Stimulated activated CD4-positive, alpha-beta T cell treated with anti-CD3 and anti-CD28 coated beads, Interleukin-2, amount 100 ng/mL, for 48 hours (primary cell): ENCODE measurements around the gene CLMP.

Source experiments
- DNase-seq, 2 donors: peaks; one replicate each; pipeline ENCODE4 v3.0.0-alpha.2; 2020

Gene CLMP

DNA sequence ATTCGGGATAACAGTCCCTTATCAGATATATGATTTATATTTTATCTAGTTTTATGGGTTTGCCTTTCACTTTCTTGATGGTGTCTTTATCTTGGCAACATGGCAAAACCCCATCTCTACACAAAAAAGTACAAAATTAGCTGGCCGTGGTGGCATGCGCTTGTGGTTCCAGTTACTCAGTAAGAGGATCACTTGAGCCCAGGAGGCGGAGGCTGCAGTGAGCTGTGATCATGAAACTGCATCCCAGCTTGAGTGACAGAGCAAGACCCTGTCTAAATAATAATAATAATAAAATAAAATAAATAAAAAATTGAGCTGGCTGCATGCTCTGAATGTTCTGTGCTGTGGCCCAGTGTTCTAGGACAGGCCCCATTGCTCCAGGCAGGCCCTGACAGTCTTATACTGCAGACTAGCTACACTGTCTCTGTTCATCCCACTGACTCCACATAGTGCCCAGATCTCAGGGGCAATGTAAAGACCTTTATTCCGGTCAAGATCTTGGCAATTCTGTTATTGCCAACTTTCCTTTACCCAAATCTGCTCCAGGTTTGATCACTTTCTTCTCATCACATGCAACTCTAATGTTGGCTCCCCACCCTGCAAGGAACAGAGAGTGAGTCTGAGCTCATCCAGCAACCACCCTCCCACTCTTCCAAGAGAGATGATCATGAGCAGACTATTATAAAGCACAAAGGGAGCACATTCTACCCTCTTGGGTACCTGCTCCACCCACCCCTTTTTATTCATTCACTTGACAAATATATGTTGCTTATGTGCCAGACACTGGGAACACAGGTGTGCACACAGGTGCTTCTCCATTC, 141.9 kb downstream of the CLMP start:
- no peak for DNase-seq

DNA sequence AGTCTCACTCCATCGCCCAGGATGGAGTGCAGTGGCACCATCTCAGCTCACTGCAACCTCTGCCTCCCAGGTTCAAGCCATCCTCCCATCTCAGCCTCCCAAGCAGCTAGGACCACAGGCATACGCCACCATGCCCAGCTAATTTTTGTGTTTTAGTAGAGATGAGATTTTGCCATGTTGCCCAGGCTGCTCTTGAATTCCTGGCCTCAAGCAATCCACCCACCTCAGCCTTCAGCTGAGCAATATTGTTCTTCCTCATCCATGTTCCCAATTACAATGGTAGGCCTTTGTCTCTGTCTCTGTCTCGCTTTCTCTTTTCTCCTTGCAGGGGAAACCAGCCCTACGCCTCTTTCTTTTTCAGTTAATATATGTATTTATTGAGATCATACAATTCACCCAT, 143.4 kb downstream of the CLMP start:
- DNase-seq, result no peak

DNA sequence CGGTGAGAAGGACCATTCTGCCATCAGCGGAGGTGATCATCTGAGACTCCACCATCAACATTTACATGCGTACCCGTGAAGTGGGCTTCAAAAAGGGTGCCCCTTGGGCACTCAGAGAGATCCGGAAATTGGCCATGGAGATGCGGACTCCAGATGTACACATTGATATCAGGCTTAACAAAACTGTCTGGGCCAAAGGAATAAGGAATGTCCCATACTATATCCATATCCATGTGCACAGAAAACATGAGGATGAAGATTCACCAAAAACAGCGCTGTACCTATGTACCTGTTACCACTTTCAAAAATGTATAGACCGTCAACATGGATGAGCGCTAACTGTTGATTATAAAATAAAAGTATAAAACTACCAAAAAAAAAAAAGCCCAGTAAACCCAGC, 143.9 kb downstream of the CLMP start:
- no peak for DNase-seq

DNA sequence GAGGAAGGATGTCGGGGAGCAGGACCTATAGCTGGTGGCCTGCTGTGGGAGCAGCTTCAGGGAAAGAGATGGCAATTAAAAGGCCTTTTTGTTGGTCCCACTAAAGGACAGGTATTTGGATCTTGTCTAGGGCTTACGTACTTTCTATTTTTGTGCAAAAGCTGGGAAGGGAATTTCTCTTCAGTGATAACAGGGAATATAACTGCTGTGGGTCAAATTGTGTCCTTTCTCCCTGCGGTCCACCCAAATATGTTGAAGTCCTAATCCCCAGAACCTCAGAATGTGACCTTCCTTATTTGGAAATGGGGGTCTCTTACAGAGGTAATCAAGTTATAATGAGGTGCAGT, 147.1 kb downstream of the CLMP start:
- DNase-seq, result no peak

DNA sequence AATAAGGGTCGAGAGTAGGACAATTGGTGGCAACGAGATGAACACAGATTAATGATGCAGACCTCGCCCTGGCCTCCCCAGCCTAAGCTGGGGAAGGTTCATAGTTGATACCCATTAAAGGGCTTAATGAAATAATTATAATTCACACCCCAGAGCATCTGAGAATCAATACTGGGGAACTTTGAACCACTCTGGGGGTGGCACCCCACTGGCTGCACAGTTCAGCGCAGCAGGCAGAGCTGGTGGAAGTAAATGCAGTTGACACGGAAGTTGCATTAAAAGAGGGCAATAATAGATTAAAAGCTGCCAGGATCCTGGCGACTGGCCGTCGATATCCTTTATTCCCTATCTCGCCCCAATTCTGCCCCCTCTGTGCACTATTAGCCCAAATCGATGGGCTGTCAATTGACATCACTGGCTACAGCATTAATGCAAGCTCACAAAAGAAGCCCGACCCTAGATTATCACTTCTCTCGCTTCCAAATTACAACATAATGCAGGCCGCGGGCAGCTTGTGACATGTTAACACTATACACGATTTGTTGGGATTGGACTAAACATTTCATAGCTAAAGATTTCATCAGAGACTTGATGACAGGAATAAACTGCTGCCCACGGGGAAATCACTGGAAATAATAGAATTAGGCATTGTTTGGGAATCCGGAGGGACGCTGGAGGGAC, 147.6 kb downstream of the CLMP start:
- DNase-seq, result no peak

DNA sequence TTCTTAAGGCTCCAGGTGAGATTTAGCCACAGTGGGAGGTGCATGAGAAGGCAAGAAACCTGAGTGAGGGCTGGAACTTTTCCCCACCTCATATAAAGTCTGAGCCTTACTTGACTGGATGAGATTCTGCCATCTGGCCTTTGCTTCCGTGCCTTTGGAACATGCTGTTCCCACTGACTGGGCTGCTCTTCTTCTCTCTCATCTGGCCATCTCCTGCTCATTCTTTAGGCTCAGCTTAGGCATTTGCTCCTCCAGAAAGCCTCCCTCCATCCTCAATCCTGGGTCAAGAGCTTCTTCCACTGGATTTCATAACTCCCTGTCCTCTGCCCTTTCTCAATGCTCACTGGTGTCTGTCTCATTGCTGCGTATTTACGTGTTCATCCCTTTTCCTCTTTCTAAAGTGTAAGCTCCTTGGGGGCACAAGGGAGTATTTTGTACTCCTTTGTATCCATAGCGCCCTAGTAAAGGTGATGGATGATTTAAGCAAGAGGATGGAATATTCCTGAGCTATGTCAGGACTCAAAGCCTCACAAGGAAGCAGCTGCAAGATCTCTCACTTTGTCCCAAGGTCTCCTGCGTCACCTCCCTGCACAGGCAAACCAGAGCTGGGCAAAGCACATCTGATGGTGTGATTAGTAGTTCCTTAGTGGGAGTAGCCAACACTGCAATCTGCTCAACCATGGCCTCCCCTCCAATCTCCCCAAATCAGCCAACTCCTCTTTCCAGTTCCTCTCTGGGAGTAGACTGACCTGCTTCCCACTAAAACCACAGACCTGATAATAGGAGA, 148.4 kb downstream of the CLMP start:
- DNase-seq, result no peak

DNA sequence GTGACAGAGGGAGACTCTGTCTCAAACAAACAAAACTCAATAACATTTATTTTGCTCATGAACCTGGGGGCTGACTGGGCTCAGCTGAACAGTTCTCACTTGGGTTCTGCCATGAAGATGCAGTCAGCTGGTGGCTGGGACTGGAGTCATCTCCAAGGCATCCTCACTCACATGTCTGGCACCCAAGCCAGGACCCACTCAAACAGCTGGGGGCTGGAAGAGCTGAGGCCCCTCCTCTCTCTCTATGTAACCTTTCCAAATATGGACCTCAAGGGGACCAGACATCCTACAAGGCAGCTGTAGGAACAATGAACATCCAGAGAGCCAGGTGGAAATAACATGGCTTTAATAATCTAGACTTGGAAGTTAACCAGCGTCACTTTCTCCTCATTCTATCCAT, 149.9 kb downstream of the CLMP start:
- DNase-seq, result no peak

DNA sequence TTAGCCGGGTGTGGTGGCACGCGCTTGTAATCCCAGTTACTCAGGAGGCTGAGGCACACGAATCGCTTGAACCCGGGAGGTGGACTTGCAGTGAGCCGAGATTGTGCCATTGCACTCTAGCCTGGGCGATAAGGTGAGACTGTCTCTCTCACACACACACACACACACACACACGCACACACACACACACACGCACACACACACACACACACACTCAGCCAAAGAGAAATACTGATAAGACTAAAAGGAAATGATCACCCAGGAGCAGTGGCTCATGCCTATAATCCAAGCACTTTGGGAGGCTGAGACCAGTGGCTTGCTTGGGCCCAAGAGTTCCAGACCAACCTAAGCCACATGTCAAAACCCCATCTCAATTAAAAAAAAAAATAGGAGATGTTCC, 153.9 kb downstream of the CLMP start:
- no peak for DNase-seq

DNA sequence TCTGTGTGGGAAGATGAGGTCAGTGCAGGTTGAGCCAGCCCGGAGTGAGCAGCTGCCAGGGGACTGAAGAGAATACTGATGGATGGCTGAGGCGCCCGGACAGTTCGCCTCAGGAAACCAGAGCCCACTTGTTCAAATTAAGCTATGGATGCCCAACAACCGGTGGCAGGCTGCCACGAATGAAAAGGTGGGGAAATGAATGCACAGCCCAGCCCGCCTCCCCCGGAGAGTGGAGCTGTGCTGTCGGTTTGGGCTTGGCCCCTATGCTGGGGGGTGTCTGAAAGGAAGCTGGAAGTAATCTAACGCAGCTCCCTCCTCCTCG, 155.0 kb downstream of the CLMP start:
- DNase-seq, result no peak

DNA sequence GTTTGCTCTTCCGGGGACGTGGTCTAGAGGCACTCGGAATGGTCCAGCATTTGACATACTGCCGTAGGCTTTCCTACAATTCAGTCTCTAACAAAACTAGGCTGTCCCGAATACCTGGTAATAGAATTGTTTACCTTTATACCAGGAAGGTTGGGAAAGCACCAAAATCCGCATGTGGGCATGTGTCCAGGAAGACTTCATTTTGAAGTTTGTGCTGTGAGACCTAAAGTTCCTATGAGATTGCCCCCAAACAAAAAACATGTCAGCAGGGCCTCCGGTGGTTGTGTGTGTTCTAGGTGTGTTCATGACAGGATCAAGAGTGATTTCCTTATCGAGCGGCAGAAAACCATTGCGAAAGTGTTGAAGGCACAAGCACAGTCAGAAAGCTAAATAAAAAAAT, 159.2 kb downstream of the CLMP start:
- no peak for DNase-seq

DNA sequence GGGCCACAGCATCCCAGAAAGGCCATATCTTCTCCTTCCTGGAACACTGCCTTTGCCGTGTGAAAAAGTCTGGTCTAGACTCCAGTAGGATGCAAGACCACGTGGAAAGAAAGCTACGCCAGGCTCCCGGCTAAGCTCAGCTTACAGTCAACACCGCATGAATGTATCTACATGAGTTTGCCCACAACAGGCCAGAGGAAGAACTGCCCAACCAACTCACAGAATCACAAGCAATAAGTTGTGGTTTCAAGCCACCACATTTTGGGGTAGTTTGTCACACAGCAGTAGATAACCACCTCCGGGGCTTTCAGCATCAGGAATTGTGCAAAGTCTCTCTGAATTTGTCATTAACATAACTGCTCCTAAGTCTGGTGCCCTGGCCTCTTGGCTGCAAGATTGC, 160.5 kb downstream of the CLMP start:
- DNase-seq, result no peak

DNA sequence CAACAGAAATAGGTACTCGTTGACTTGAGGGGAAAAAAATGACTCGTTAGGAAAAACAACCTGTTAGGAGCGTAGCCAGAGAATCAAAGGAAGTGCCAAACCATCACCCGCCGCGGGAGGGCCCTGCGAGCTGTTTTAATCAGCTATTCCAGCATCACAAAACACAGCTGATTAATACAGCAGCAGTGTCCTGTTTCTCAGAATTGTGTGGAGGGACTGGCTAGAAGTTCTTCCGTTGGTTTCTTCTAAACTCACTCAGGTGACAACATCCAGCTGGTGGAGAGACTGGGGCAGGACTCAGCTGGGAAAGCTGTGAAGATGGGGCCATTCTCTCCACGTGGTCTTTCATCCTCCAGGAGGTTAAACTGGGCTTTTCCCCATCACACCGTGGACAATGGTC, 161.2 kb downstream of the CLMP start:
- no peak for DNase-seq

DNA sequence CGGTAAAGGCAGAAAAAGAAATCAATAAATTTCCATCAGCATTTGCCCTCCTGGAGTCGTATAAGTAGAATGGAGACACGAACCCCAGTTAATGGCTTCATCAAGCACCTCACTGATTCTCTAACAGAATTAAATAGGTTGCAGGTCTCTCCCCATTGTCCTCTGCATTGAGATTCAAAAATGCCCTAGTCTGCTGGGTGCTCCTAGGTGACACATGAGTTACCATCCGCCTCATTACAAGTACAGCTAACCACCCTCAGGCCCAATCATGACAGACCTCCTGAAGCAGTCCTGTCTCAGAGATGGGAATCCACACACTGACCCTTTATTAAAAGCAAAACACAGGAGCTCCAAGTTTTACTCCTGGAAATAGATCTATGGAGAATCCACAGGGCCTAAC, 164.5 kb downstream of the CLMP start:
- no peak for DNase-seq

DNA sequence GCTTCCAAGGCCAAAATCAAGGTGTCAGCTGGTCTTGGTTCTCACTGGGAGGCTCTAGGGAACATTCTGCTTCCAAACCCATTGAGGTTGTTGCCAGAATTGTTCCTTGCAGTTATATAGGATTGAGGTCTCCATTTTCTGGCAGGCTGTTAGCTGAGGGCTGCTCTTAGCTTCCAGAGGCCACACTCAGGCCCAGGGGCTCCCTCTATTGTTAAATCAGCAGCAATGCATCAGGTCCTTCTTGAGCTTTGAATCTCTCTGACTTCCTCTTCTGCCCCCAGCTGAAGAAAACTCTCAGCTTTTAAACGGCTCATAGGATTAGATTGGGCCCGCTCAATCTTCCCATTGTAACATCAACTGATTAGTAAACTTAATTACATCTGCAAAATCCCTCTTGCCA, 174.1 kb downstream of the CLMP start:
- peak; percentile 7 to 11 for DNase-seq
